HG02610 (cell line): ENCODE results near the gene OTX1.
"Not testable (repeated sequence)": the region's sequence is repeated elsewhere in the genome, so short reads cannot be mapped to it uniquely, and the experiment has no call there.

Source experiments
- ATAC-seq: cut with Tn5 transposase; IDR thresholded peaks from one replicate; pipeline ENCODE4 v1.9.1; 2021; ENCODE audit warnings: mild to moderate bottlenecking, moderate library complexity; ENCODE audit not compliant: unreplicated experiment

OTX1 gene

GRCh38 chr2:63050334-63051041 lies at the start of gene OTX1:
OTX1 (plus strand) TSS chr2:63050830; CDS start chr2:63052991, 2,161 bp downstream.
- peak; percentile 76 for ATAC-seq

DNA sequence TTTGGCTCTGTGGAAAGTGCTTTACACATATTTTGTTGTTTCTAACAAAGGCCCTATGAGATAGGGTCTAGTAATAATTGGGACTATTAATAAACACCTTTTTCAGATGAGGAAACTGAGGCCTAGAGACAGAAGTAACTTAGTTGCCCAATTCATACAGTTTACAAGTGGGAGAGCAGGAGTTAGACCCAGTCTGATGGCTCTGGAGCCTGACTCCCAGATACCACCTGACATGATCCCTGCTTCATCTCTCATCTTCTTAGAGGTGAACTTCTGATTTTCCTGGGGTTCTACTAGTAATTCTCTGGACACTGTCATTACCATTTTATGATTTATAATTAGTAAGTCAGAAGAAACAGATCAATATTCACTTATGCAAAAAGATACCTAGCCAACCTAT lies 49.1 kb upstream of the OTX1 start:
- ATAC-seq = no peak

DNA sequence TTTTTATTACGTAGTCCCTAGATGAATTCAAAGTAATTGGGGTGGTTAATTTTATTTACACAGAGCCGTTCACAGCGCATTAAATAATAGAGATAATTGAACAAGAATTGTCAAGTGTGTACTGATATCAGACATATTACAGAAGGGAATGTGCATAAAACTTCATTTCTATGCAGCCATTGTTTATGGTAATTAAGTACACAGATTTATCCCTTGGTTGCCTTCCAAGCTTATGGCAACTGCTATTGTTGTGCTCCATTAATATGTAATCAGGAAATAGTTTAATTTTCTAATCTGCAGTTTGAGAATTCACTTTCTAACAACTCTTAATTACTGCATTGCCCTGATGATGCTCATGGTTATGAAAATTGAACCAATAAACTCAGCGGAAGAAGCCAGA lies 47.3 kb upstream of the OTX1 start:
- ATAC-seq = no peak

DNA sequence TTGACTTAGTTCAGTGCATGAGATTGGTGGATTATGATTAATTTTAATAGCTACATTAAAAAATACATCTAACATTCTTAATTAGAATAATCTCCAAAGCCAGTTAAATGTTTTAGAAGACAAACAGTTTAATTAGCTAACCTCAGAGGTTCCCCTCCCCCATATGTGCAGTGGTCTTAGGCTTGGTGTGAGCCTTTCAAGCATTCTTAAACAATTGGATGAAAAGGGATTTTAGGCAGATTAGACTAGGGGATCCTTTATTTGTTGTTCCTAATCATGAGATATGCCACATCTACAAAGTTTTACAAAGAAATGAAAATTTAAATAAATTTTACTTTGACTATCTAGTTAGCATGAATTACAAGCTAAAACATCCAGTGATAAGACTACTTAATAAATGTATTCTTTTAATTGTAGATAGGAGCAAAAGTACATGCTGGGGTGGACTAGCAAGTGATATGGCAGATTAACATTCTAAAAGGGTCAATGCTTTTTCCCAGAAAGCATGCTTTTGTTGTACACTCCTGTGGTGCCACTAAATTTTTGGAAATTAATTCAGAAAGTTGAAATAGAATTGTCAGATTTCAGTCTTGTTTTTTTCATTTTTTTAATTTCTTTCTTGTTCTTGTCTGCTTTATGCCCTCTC lies 42.7 kb upstream of the OTX1 start:
- no peak for ATAC-seq

- ATAC-seq = no peak
Measured at GRCh38 chr2:63008838-63009237, 41.8 kb upstream of the OTX1 start.

GRCh38 chr2:63009490-63009889 lies 41.1 kb upstream of the OTX1 start:
- no peak for ATAC-seq

DNA sequence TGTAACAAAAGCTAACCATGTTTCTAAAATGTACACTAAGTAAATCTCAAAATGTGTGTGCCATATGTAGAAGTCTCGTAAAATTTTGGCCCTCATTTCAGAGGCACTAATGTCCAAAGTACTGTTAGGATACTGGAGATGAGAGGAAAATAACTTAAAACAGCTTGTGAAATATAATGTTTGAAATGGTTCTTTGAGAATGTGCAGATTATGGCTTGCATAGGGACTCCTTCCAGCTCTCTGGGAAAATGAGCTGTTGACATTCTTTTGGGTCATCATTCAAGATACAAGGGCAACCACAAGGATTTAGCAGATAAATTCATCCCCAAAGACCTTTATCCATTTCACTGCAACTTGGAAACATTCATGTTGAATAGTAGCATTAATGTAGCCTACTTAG lies 38.1 kb upstream of the OTX1 start:
- ATAC-seq = no peak

- ATAC-seq = no peak
Measured at GRCh38 chr2:63013438-63013837, 37.2 kb upstream of the OTX1 start.

DNA sequence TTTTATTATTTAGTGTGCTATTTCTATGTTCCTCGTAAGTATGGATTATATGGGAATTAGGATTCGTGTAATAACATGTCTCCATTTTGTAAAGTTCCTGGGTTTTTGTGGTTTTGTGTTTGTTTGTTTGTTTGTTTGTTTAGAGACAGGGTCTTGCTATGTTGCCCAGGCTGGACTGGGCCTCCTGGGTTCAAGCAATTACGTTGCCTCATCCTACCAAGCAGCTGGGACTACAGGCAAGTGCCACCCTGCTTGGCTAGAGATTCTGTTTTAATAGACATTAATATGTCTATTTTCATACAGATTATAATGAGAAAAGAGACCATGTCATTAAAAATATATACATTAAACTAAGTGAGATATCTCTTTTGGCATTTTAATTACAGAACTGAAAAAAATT lies 35.2 kb upstream of the OTX1 start:
- no peak for ATAC-seq

GRCh38 chr2:63018439-63018838 lies 32.2 kb upstream of the OTX1 start:
- no peak for ATAC-seq

DNA sequence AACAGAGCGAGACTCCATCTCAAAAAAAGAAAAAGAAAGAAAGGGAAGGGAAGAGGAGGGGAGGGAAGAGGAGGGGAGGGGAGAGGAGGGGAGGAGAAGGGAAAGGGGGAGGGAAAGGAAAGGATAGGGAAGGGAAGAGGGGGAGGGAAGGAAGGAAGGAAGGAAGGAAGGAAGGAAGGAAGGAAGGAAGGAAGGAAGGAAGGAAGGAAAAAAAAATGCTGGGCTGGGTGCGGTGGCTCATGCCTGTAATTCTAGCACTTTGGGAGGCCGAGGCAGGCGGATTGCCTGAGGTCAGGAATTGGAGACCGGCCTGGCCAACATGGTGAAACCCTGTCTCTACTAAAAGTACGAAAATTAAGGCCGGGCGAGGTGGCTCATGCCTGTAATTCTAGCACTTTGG lies 30.9 kb upstream of the OTX1 start:
- ATAC-seq = not testable (repeated sequence)

- no peak for ATAC-seq
Measured at GRCh38 chr2:63023444-63023843, 27.2 kb upstream of the OTX1 start.

DNA sequence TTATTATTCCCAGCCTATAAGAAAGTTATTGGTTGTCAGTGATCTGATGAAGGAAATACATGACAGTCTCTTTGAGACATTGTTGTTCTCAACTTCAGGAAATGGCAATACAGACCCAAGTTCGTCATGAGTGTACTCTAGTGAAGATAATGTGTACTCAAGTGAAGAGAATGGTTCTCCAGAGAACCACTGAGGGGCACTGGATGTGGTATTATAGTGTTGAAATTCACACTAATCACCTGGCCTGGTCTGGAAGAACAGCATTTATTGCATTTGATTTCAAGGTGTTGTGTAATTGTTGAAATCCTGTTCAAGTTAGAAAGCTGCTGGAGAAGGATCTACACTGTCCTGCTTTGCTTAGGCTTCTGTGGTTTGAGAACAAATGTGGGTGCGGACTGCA lies 23.4 kb upstream of the OTX1 start:
- ATAC-seq = no peak

DNA sequence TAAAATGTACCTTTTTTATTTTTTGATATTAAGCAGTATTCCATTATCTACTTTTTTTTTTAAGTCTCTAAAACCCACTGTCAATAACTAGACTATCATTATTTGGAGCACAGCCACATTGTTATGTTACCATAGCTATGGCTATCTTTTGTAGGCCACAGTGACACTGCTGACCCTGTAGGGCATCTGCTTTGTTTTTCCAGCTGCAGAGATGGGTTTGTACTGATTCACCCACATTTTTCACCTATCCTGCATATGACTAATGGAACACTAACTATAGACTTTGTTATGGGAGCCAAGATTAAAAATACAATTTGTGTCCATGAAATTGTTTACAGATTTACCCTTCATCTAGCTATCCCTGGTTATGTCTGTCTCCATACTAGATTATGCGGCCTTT lies 21.6 kb upstream of the OTX1 start:
- ATAC-seq = no peak

GRCh38 chr2:63034526-63034925 lies 16.1 kb upstream of the OTX1 start:
- ATAC-seq = no peak

DNA sequence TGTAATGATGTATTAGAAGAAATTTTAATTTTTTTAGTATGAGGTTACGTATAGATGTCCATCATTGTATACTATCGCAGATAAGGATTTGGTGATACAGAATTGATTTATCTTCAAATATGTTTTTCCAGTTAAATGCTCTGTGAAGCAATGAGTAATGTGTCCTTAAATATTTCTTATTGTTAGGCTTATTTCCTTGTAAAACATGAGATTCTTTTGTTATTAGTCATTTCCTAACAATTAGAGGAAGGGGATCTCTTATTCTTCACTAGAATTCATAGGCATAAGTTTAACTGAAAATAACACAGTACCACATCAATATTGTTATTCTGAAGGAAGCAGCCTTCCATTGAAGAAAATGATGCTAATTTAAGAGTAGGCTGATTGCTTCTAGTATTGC lies 15.5 kb upstream of the OTX1 start:
- ATAC-seq = no peak

DNA sequence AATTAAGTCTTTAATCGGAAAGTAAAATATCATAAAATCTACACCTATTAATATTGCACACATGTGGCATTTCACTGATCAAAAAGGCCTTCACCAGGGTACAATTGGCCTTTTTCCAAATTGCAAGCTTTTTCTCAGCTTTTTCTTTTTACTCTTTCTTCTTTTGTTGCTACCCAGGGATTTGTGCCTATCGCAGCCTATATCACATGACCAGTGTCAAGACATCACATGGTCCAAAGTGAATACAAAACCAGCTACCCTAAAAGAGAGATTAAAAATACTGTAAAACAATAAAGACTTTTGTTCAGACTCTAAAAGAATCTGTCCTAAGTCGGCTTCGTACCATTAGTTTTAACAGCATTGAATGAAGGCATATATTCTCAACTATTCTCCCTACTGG lies 15.0 kb upstream of the OTX1 start:
- ATAC-seq = no peak

- no peak for ATAC-seq
Measured at GRCh38 chr2:63038034-63038433, 12.6 kb upstream of the OTX1 start.

DNA sequence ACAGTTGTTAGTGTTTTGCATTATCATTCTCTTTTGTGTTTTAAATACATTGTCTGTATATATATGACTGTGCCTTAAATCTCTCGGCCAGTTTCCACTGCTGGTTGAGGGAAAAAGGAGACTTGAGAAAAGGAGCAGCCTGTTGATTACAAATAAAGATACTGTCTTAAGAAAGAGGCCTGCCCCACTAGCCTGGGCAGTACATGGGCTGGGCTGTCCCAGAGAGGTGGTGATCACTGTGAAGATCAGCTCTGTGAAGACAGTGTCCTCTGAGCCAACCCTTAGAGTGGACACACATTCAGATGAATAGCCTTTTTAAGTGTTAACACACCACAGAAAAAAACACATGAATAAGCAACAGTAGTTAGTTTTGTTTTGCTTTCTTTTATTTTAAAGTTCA lies 10.0 kb upstream of the OTX1 start:
- no peak for ATAC-seq

GRCh38 chr2:63041592-63041991 lies 9.0 kb upstream of the OTX1 start:
- ATAC-seq = no peak

DNA sequence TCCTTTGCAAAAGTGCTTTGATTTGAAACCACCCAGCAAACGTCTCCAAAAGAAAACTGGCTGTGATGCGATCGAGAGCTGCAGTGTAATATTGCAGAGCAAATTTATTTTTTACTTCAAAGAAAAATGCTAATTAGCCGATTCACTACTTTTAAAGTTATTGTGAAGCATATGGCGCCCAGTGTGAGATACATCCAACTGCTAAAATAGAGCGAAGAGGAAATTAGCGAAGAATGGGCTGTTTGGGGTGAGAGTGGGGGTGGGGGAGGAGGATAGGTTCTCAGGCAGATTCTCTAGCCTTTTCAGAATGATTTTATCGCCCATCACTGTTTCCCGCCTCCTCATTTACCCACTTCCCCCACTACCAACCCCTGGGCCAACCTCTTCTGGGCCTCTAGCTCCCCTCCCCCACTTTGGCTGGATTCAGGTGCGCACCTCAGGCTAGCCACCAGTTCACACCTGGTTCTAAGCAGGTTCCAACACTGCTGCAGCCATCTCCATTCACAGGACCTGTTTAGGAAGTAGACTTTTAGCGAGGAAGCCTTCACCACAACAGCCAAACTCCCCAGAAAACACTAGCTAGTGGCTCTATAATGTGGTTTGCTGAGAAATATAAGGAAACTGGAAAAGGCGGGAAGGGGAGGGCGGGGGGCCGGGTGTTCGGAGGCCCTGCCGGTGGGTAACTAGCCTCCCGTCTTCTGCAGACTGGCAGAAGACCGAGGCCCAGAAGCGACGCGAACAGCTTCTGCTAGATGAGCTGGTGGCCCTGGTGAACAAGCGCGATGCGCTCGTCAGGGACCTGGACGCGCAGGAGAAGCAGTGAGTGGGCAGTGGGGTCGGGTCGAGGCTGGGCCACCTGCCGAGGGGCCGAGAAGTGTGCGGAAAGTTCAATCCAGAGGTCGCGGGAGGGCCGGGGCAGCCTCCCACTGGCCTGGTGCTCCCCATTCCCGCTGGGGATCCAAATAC lies 6.0 kb upstream of the OTX1 start:
- ATAC-seq = no peak

GRCh38 chr2:63046552-63046951 lies 4.1 kb upstream of the OTX1 start:
- ATAC-seq = no peak
